ENCODE data around the gene CARD10.

The CARD10 gene

DNA sequence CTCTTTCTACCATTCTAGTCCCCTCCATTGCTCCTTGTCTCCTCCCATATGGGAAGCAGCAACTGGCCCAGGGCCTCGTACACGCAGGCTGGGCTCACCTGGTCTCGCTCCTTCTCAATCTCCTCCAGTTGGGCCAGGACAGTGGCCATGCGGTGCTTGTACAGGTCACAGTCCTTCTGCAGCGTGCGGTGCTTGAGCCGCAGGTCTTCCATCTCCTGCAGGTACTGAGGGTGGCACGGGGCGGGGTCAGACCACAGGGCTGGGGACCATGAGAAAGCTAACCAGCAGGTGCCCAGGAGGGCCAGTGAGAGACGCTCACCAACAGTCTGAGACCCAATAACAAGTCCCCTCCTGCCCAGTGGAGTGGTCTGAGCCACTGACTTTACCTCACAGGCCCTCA is 11.5 kb downstream of the CARD10 start:
- TF ChIP-seq GABPA (IDR thresholded peaks at IDR 0.05; ENCODE audit: low read depth) (no peak), SPI1 (IDR thresholded peaks at IDR 0.05; ENCODE audit: borderline replicate concordance, low read depth) (no peak), POLR2AphosphoS5 (IDR thresholded peaks at IDR 0.05; ENCODE audit: low read depth) (no peak)
- TF ChIP-seq, protein P1, sequence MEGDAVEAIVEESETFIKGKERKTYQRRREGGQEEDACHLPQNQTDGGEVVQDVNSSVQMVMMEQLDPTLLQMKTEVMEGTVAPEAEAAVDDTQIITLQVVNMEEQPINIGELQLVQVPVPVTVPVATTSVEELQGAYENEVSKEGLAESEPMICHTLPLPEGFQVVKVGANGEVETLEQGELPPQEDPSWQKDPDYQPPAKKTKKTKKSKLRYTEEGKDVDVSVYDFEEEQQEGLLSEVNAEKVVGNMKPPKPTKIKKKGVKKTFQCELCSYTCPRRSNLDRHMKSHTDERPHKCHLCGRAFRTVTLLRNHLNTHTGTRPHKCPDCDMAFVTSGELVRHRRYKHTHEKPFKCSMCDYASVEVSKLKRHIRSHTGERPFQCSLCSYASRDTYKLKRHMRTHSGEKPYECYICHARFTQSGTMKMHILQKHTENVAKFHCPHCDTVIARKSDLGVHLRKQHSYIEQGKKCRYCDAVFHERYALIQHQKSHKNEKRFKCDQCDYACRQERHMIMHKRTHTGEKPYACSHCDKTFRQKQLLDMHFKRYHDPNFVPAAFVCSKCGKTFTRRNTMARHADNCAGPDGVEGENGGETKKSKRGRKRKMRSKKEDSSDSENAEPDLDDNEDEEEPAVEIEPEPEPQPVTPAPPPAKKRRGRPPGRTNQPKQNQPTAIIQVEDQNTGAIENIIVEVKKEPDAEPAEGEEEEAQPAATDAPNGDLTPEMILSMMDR (IDR thresholded peaks at IDR 0.05; ENCODE audit: insufficient read depth, low read length) = no peak
- TF ChIP-seq, protein P2, sequence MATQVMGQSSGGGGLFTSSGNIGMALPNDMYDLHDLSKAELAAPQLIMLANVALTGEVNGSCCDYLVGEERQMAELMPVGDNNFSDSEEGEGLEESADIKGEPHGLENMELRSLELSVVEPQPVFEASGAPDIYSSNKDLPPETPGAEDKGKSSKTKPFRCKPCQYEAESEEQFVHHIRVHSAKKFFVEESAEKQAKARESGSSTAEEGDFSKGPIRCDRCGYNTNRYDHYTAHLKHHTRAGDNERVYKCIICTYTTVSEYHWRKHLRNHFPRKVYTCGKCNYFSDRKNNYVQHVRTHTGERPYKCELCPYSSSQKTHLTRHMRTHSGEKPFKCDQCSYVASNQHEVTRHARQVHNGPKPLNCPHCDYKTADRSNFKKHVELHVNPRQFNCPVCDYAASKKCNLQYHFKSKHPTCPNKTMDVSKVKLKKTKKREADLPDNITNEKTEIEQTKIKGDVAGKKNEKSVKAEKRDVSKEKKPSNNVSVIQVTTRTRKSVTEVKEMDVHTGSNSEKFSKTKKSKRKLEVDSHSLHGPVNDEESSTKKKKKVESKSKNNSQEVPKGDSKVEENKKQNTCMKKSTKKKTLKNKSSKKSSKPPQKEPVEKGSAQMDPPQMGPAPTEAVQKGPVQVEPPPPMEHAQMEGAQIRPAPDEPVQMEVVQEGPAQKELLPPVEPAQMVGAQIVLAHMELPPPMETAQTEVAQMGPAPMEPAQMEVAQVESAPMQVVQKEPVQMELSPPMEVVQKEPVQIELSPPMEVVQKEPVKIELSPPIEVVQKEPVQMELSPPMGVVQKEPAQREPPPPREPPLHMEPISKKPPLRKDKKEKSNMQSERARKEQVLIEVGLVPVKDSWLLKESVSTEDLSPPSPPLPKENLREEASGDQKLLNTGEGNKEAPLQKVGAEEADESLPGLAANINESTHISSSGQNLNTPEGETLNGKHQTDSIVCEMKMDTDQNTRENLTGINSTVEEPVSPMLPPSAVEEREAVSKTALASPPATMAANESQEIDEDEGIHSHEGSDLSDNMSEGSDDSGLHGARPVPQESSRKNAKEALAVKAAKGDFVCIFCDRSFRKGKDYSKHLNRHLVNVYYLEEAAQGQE (IDR thresholded peaks at IDR 0.05; ENCODE audit: insufficient replicate concordance, low read depth) = no peak
- H3K27ac ChIP-seq (replicated peaks) = no peak overlapping the region
- no peak overlapping the region for H3K4me3 ChIP-seq (replicated peaks; ENCODE audit: insufficient read depth, low read length)
- DNase-seq (ENCODE audit: low read depth in 1 of 2, low spot score in 1 of 2) = no peak
- no peaks in the 10 kb centered on the region for H3K27me3 ChIP-seq (ENCODE audit: insufficient read depth, poor library complexity, severe bottlenecking)

DNA sequence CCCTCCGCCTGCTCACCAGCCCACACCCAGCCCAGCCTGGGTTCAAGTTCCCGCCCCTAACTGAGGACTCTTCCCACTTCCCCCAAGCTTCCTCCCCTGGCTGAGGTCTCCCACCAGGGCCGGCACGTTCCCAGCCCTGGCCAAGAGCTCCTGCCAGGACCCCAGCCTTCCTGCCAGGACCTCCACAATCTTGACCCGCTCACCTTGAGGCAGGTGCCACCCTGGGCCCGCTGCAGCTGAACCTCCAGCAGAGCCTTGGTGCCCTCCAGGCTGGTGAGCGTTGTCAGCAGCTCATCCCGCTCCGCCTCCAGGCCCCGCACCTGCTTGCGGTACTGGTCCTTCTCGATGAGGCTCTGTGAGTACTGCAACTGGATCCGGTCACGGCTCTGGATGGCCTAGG is 13.2 kb downstream of the CARD10 start:
- Histone ChIP-seq H3K27ac (replicated peaks) (no peak overlapping the region), H3K4me3 (replicated peaks; ENCODE audit: insufficient read depth, low read length) (no peak overlapping the region), H3K27me3 (ENCODE audit: insufficient read depth, poor library complexity, severe bottlenecking) (peaks cover under 1% of the 10 kb centered on the region)
- TF ChIP-seq, protein P1 (IDR thresholded peaks at IDR 0.05; ENCODE audit: insufficient read depth, low read length) = no peak
- TF ChIP-seq POLR2AphosphoS5 (IDR thresholded peaks at IDR 0.05; ENCODE audit: low read depth) (no peak), SPI1 (IDR thresholded peaks at IDR 0.05; ENCODE audit: borderline replicate concordance, low read depth) (no peak), GABPA (IDR thresholded peaks at IDR 0.05; ENCODE audit: low read depth) (no peak)
- TF ChIP-seq, protein P2 (IDR thresholded peaks at IDR 0.05; ENCODE audit: insufficient replicate concordance, low read depth) = no peak
- no peak for DNase-seq (ENCODE audit: low read depth in 1 of 2, low spot score in 1 of 2)

DNA sequence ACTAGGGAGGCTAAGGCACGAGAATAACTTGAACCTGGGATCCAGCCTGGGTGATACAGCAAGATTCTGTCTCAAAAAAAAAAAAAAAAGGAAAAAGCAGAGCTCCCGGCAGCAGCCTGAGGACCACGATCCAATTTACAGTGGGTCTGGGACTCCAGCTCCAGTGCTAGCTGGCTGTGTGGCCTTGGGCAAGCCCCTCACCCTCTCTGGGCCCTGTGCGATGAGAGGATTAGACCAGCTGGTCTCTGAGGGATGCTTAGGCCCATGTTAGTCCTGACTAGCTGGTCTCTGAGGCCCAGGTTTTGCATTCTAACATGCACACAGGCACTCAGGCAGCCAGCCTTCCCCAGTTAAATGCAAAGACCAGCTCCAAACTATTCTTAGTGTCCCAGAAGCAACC is 13.7 kb downstream of the CARD10 start:
- peaks cover 3% of the 10 kb centered on the region for H3K27me3 ChIP-seq (ENCODE audit: insufficient read depth, poor library complexity, severe bottlenecking)
- no peak overlapping the region for H3K4me3 ChIP-seq (replicated peaks; ENCODE audit: insufficient read depth, low read length)
- DNase-seq (ENCODE audit: low read depth in 1 of 2, low spot score in 1 of 2) = no peak
- no peak overlapping the region for H3K27ac ChIP-seq (replicated peaks)
- TF ChIP-seq POLR2AphosphoS5 (IDR thresholded peaks at IDR 0.05; ENCODE audit: low read depth) = no peak

DNA sequence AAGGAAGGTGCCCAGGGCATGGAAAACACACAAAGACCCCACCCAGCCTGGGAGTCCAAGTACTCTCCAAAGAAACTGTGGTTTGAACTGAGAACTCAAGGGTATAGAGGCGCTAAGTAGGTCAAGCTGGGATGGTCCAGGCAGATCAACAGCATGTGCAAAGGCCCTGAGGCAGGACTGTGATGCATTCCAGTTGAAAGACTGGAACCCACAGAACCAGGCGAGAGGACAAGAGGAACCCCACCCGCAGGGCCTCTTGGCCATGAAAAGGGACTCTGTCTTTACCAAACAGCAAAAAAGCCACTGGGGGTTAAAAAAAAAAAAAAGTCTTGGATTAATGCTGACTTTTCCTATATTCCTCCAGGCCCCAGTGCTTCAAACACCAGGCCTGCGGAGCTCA is 14.3 kb downstream of the CARD10 start:
- no peak for DNase-seq (ENCODE audit: low read depth in 1 of 2, low spot score in 1 of 2)
- Histone ChIP-seq H3K27me3 (ENCODE audit: insufficient read depth, poor library complexity, severe bottlenecking) (peaks cover 3% of the 10 kb centered on the region), H3K27ac (replicated peaks) (no peak overlapping the region), H3K4me3 (replicated peaks; ENCODE audit: insufficient read depth, low read length) (no peak overlapping the region)
- no peak for TF ChIP-seq SPI1 (IDR thresholded peaks at IDR 0.05; ENCODE audit: borderline replicate concordance, low read depth)
- TF ChIP-seq, protein P1 (IDR thresholded peaks at IDR 0.05; ENCODE audit: insufficient read depth, low read length) = no peak
- TF ChIP-seq GABPA (IDR thresholded peaks at IDR 0.05; ENCODE audit: low read depth) = no peak
- no peak for TF ChIP-seq POLR2AphosphoS5 (IDR thresholded peaks at IDR 0.05; ENCODE audit: low read depth)
- TF ChIP-seq, protein P2 (IDR thresholded peaks at IDR 0.05; ENCODE audit: insufficient replicate concordance, low read depth) = no peak
